ENCODE measurements around the gene WNT2B.

WNT2B gene

GRCh38 chr1:112546076-112546475 is 37.3 kb downstream of the WNT2B start:
- in situ Hi-C loops (cut with HindIII; ENCODE audit: low sequenced_read_pairs), result no loop called here
- TF ChIP-seq, protein P1, sequence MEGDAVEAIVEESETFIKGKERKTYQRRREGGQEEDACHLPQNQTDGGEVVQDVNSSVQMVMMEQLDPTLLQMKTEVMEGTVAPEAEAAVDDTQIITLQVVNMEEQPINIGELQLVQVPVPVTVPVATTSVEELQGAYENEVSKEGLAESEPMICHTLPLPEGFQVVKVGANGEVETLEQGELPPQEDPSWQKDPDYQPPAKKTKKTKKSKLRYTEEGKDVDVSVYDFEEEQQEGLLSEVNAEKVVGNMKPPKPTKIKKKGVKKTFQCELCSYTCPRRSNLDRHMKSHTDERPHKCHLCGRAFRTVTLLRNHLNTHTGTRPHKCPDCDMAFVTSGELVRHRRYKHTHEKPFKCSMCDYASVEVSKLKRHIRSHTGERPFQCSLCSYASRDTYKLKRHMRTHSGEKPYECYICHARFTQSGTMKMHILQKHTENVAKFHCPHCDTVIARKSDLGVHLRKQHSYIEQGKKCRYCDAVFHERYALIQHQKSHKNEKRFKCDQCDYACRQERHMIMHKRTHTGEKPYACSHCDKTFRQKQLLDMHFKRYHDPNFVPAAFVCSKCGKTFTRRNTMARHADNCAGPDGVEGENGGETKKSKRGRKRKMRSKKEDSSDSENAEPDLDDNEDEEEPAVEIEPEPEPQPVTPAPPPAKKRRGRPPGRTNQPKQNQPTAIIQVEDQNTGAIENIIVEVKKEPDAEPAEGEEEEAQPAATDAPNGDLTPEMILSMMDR (IDR thresholded peaks at IDR 0.05; ENCODE audit: low read depth, low read length, missing control alignments), result no peak
- DNase-seq (ENCODE audit: low read depth), result no peak
- no peak overlapping the region for H3K4me3 ChIP-seq (ENCODE audit: low read depth, low read length)

DNA sequence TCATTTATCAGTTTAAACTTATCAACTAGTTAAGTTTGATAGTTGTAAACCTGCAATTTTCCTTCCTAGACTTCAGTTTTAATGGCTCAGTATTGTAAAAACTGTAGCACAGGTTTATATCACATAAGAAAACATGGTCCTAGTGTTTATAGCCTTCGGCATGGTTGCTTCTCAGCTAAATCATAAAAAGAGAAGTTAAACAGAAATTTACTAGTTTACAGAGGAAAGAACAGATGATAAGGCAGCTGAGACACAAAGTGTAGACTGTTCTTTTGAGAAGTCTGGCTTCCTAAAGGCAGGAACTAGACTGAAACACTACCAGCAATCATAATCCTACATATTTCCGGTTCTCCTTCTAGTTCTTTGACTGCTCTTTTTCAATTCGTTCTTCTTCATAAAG is 39.8 kb downstream of the WNT2B start:
- in situ Hi-C loops (cut with HindIII; ENCODE audit: low sequenced_read_pairs), result no loop called here

DNA sequence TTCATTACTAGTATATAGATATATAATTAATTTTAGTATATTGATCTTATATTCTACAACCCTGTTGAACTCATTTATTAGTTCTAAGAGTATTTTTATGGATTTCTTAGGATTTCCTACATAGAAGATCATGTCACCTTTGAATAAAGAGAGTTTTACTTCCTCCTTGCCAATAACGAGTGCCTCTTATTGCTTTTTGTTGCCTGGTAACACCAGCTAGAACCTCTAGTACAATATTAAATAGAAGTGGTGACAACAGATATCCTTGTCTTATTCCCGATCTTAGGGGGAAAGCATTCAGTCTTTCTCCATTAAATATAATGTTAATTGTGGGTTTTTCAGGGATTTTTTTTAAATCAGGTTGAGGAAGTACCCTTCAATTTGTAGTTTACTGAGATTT is 40.8 kb downstream of the WNT2B start:
- no peak overlapping the region for H3K4me3 ChIP-seq (ENCODE audit: low read depth, low read length)
- in situ Hi-C loops (cut with HindIII; ENCODE audit: low sequenced_read_pairs), result no loop called here
- no peak for DNase-seq (ENCODE audit: low read depth)
- TF ChIP-seq, protein P1 (IDR thresholded peaks at IDR 0.05; ENCODE audit: low read depth, low read length, missing control alignments), result no peak

More for the DNA sequence above, 39.8 kb downstream of the WNT2B start:
- TF ChIP-seq, protein P1 (IDR thresholded peaks at IDR 0.05; ENCODE audit: low read depth, low read length, missing control alignments), result no peak
- no peak for DNase-seq (ENCODE audit: low read depth)
- H3K4me3 ChIP-seq (ENCODE audit: low read depth, low read length), result no peak overlapping the region

GRCh38 chr1:112554411-112554810 is 45.6 kb downstream of the WNT2B start:
- in situ Hi-C loops (cut with HindIII; ENCODE audit: low sequenced_read_pairs), result no loop called here
- no peak overlapping the region for H3K4me3 ChIP-seq (ENCODE audit: low read depth, low read length)
- no peak for DNase-seq (ENCODE audit: low read depth)
- TF ChIP-seq, protein P1 (IDR thresholded peaks at IDR 0.05; ENCODE audit: low read depth, low read length, missing control alignments), result no peak

- TF ChIP-seq, protein P1 (IDR thresholded peaks at IDR 0.05; ENCODE audit: low read depth, low read length, missing control alignments), result no peak
- DNase-seq (ENCODE audit: low read depth), result no peak
These were observed 48.6 kb downstream of the WNT2B start for GRCh38 chr1:112557385-112557784.

GRCh38 chr1:112558634-112559033 is 49.9 kb downstream of the WNT2B start:
- TF ChIP-seq, protein P1 (IDR thresholded peaks at IDR 0.05; ENCODE audit: low read depth, low read length, missing control alignments), result no peak
- no peak overlapping the region for H3K4me3 ChIP-seq (ENCODE audit: low read depth, low read length)
- in situ Hi-C loops (cut with HindIII; ENCODE audit: low sequenced_read_pairs), result no loop called here
- DNase-seq (ENCODE audit: low read depth), result no peak

More at GRCh38 chr1:112557385-112557784, 48.6 kb downstream of the WNT2B start:
- in situ Hi-C loops (cut with HindIII; ENCODE audit: low sequenced_read_pairs), result no loop called here
- H3K4me3 ChIP-seq (ENCODE audit: low read depth, low read length), result no peak overlapping the region

GRCh38 chr1:112563341-112563740 is 54.6 kb downstream of the WNT2B start:
- no peak overlapping the region for H3K4me3 ChIP-seq (ENCODE audit: low read depth, low read length)
- no peak for DNase-seq (ENCODE audit: low read depth)
- TF ChIP-seq, protein P1 (IDR thresholded peaks at IDR 0.05; ENCODE audit: low read depth, low read length, missing control alignments), result no peak
- in situ Hi-C loops (cut with HindIII; ENCODE audit: low sequenced_read_pairs), result no loop called here

All from astrocyte of the cerebellum (primary cell).